Measurements from ENCODE around the gene TMEM255A. TPM values are rescaled to one million over a fixed set of nuclear protein-coding genes. Genes with fewer than 3 reads are reported as not detected.

The TMEM255A gene
- total and polyA plus RNA-seq, 2 of the 13 experiments (the other 11 are each of a cell fraction or from before 2014, with no cell fraction given), result 0.13 to 0.40 TPM

- TF ChIP-seq TP53 (CRISPR knock-in tag; conservative IDR thresholded peaks at IDR 0.05) (no peak), CENPX (CRISPR knock-in tag; IDR thresholded peaks at IDR 0.05) (no peak), ZNF20 (CRISPR knock-in tag; IDR thresholded peaks at IDR 0.05) (no peak), E2F2 (CRISPR knock-in tag; IDR thresholded peaks at IDR 0.05; ENCODE audit: borderline replicate concordance) (no peak), ETV6 (CRISPR knock-in tag; conservative IDR thresholded peaks at IDR 0.05) (no peak), XBP1 (CRISPR knock-in tag; IDR thresholded peaks at IDR 0.05) (no peak)
- TF ChIP-seq, protein P1, sequence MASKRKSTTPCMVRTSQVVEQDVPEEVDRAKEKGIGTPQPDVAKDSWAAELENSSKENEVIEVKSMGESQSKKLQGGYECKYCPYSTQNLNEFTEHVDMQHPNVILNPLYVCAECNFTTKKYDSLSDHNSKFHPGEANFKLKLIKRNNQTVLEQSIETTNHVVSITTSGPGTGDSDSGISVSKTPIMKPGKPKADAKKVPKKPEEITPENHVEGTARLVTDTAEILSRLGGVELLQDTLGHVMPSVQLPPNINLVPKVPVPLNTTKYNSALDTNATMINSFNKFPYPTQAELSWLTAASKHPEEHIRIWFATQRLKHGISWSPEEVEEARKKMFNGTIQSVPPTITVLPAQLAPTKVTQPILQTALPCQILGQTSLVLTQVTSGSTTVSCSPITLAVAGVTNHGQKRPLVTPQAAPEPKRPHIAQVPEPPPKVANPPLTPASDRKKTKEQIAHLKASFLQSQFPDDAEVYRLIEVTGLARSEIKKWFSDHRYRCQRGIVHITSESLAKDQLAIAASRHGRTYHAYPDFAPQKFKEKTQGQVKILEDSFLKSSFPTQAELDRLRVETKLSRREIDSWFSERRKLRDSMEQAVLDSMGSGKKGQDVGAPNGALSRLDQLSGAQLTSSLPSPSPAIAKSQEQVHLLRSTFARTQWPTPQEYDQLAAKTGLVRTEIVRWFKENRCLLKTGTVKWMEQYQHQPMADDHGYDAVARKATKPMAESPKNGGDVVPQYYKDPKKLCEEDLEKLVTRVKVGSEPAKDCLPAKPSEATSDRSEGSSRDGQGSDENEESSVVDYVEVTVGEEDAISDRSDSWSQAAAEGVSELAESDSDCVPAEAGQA (IDR thresholded peaks at IDR 0.05; ENCODE audit: low read depth), result no peak
- TF ChIP-seq, protein P1 (CRISPR knock-in tag; IDR thresholded peaks at IDR 0.05; ENCODE audit: borderline replicate concordance), result no peak
- TF ChIP-seq, protein P2, sequence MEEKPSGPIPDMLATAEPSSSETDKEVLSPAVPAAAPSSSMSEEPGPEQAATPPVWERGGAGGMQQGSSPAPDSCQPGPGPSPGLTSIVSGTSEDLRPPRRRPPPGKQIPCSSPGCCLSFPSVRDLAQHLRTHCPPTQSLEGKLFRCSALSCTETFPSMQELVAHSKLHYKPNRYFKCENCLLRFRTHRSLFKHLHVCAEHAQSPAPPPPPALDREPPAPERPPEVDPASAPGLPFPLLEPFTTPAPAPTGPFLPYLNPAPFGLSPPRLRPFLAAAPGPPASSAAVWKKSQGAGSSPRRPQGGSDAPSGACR (CRISPR knock-in tag; IDR thresholded peaks at IDR 0.05), result no peak
Observed at GRCh38 chrX:120223374-120223773, 87.9 kb downstream of the TMEM255A start (continued).
